HuH-7.5 (cell line): ENCODE measurements around the gene OTULIN.

Experiments
- DNase-seq: peaks from one replicate; pipeline ENCODE4 v3.0.0; 2011; ENCODE audit warnings: low spot score

OTULIN gene

GRCh38 chr5:14668181-14668591, 3.7 kb downstream of the OTULIN start:
- no peak for DNase-seq

- no peak for DNase-seq
These were observed 4.9 kb downstream of the OTULIN start for GRCh38 chr5:14669415-14669814.

GRCh38 chr5:14669975-14670374, 5.5 kb downstream of the OTULIN start:
- DNase-seq, result no peak

DNA sequence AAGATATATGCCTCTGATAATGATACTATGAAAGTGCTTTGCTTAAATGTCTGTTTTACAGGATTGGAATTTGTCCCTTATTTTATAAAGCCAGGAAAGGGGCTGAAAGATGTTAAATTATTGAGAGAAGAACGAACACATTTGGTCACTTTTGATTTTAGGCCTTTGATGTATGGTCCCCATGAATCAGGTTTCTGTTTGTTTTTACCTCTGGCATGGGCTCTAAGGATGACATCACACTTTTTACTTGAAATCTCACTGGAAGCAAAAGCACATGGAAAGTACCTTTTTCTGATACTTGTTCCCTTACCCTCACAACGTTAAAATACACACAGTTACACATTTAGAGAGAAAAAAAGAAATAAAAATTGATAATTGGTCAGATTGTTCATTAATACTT, 6.9 kb downstream of the OTULIN start:
- DNase-seq, result no peak

- DNase-seq, result no peak
These were observed 7.6 kb downstream of the OTULIN start for GRCh38 chr5:14672082-14672481.

GRCh38 chr5:14672484-14673394, 8.2 kb downstream of the OTULIN start:
- no peak for DNase-seq

DNA sequence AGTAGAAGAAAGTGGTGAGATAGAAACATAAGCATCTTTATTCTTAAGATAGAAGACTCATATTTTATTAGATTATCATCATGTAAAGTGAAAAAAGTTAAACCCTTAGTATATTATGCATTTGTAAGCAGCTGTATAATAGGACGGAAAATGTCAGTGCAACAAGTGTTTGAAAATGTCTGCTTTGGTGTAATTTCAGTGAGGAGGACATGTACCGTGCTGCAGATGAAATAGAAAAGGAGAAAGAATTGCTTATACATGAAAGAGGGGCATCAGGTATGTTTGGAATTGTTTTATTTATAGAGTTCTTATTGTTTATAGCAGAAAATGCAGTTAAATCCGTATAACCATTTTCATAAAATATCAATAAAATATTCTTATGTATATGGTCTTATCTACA, 8.9 kb downstream of the OTULIN start:
- no peak for DNase-seq

GRCh38 chr5:14674983-14675854, 10.7 kb downstream of the OTULIN start:
- no peak for DNase-seq

DNA sequence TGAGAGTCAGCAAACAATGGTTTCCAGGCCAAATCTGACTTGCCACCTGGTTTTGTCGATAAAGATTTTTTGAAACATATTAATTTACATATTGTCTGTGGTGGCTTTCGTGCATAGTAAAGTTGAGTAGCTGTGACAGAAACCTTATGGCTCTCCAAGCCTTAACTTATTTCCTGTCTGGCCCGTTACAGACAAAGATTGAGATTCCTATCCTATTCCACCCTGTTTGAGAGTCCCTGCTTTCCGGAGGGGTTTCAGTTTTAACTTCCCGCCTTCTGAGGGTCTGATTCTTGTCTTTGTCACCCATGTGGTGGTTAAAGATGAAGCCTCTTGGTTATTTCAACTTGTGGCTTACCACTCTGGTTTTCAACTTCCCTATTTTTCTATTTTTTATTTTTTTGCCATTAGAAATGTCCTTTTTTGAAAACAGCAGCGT, 11.4 kb downstream of the OTULIN start:
- no peak for DNase-seq

DNA sequence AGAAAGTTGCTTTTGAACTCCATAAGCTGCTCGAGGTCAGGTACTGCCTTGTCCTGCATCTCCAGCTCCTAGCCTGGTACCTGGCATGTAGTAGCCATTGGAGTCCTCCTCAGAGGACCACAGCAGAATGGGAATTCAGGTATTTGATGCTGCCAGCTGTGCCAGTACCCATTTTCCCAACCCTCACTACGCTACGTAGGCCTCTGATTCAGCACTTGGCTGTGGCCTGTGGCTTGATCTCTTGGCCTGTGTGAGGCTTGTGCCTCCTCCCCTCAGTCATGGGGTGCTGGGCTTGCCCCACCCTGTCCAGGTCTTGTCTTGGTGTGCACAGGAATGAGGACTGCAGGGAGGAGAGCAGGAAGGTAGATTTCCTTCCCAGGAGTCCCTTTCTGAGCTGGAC, 11.8 kb downstream of the OTULIN start:
- no peak for DNase-seq

GRCh38 chr5:14678773-14679334, 14.3 kb downstream of the OTULIN start:
- DNase-seq, result no peak

DNA sequence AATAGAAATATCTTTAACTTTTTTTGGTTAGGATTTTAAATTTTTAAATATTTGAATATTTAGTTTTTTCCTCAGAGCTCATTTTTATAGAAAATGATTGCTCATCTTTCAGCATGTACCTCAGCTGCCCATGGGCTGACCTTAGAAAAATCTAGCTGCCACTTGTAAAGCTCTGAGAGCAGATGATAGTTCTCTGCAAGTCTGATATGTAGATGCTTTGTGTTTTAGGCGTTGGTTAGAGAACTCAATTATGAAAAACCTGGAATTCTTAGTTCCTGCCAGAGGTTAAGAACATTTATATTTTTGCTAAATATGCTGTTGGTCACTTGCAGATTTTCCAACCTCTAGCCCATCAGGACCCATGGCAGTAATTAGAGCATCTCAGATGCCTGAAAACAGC, 15.1 kb downstream of the OTULIN start:
- no peak for DNase-seq

- no peak for DNase-seq
These were observed 16.8 kb downstream of the OTULIN start for GRCh38 chr5:14681236-14681752.

- no peak for DNase-seq
These were observed 19.5 kb downstream of the OTULIN start for GRCh38 chr5:14683906-14684455.

GRCh38 chr5:14684757-14685156, 20.2 kb downstream of the OTULIN start:
- no peak for DNase-seq

- peak; percentile 25 for DNase-seq
These were observed 21.2 kb downstream of the OTULIN start for GRCh38 chr5:14685757-14686156.

DNA sequence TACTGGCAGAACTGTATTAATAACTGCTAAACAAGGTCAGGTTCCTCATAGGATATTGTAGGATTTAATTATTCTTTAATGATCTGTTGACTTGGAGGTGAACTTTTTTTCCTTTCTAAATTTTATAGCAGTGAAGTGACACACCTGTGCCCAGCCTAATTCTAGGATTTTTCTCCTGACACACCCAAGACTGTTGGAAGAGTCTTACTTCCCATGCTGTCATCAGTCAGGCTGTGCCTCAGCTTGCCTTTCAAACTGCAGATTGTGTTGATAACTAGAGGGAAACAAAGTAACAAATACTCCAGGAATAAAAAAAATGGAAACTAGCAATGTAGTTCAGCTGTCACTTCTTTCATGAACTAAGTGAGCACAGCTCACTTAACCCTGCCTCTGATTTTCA, 22.0 kb downstream of the OTULIN start:
- no peak for DNase-seq

DNA sequence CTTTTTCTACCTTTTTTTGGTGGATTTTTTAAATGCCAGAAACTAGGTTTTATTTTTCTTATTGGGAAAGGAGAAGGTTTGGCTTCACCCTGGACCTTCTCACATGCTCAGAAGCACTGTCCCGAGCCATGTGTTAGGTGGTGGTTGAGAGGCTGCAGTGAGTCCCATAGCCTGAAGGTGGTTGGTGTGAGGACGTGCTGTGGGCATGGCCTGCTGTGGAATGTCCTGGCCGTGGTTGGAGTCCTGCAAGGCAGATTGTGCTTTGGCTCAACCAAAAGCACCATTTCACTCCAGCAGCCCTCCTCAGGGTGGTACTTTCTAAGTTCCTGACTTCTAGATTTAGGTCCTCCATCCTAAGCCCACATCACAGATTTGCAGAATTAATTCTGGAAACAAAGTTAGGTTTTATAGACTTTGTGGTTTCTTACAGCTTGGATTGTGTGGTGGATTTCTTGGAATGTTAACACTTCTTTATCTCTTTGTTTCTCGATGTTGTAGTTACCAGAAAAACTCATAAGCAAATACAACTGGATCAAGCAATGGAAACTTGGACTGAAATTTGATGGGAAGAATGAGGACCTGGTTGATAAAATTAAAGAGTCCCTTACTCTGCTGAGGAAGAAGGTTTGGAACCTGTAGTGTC, 22.6 kb downstream of the OTULIN start:
- DNase-seq, result no peak

DNA sequence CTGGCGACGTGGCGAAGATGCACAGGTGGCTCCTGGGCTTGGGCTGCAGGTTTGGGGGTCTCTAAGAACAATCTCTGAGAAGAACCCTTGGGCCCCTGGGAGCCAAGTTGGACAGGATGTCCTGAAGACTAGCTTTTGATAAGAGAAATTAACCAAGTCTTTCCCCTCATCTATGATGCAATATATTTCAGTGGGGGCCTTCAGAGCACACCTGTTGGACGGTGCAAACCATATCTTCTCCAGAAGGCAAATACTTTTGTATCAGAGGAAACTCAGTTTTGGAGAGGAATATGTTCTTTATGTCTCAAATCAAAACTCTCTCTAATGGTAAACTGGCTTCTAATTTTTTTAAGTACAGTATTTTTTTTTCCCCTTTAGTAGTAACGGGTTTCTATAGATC, 28.6 kb downstream of the OTULIN start:
- no peak for DNase-seq

GRCh38 chr5:14695152-14695551, 30.6 kb downstream of the OTULIN start:
- no peak for DNase-seq

GRCh38 chr5:14696057-14696456, 31.5 kb downstream of the OTULIN start:
- no peak for DNase-seq

DNA sequence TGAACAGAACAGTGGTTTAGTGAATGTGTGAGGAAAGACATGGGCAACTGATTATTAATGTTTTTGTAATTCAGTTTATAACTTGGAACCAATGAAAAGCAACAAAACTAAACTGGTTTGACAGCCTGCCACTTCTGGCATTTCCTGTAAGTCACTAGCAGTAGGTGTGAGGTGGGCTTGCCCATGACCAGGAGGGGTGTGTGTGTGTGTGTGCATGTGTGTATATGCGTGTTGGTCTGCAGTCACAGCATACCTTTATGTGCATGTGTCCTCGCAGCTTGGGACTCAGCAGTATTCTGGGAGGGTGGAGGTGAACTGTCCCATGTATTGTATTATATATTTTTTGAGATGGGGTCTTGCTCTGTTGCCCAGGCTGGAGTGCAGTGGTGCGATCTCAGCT, 32.3 kb downstream of the OTULIN start:
- DNase-seq, result no peak
